ENCODE results near the gene TENT5C.

- TF ChIP-seq CTCF (IDR thresholded peaks at IDR 0.05) (no peak), POLR2A (IDR thresholded peaks at IDR 0.05) (no peak)
Measured at GRCh38 chr1:117636637-117637425, 31.0 kb downstream of the TENT5C start.
